HG02943 (cell line): ENCODE results near the gene PLEKHM2.

Source experiments
- ATAC-seq: cut with Tn5 transposase; IDR thresholded peaks from one replicate; pipeline ENCODE4 v1.9.1; 2021; ENCODE audit warnings: mild to moderate bottlenecking, low read depth, moderate library complexity; ENCODE audit not compliant: unreplicated experiment

The PLEKHM2 gene

GRCh38 chr1:15737324-15738319 lies 53.5 kb downstream of the PLEKHM2 start:
- no peak for ATAC-seq

- no peak for ATAC-seq
These were observed 54.4 kb downstream of the PLEKHM2 start for GRCh38 chr1:15738416-15739113.

DNA sequence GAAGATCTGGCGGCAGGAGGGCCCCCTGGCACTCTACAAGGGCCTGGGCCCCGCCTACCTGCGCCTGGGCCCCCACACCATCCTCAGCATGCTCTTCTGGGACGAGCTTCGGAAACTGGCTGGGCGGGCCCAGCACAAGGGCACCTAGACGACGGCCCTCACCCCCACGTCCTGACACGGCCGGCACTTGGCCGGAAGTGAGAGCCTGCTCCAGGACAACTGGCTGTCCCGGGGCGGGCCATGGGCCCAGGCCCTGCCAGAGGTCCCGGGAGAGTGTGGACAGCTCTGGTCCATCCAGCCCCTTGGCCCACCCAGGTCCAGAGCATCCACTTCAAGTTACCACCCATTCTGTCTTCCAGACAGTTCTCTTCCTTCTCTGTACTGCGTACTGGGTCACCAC lies 55.1 kb downstream of the PLEKHM2 start:
- no peak for ATAC-seq

DNA sequence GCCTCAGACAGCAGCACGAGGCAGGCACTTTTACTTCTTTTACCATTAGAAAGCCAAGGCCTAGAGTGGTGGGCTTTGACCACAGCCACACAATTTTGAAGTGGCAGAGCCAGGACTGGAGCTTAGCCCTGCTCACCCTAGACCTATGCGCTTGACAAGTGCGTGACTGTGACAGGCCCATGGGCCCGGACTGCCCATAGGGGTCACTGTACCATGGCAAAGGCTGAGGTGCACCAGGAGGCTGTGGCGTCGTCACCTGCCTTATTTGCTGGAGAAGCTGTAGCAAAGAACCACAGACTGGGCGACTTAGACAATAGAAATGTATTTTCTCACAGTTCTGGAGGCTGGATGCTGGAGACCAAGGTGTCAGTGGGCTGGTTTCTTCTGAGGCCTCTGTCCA lies 55.6 kb downstream of the PLEKHM2 start:
- ATAC-seq, result no peak

DNA sequence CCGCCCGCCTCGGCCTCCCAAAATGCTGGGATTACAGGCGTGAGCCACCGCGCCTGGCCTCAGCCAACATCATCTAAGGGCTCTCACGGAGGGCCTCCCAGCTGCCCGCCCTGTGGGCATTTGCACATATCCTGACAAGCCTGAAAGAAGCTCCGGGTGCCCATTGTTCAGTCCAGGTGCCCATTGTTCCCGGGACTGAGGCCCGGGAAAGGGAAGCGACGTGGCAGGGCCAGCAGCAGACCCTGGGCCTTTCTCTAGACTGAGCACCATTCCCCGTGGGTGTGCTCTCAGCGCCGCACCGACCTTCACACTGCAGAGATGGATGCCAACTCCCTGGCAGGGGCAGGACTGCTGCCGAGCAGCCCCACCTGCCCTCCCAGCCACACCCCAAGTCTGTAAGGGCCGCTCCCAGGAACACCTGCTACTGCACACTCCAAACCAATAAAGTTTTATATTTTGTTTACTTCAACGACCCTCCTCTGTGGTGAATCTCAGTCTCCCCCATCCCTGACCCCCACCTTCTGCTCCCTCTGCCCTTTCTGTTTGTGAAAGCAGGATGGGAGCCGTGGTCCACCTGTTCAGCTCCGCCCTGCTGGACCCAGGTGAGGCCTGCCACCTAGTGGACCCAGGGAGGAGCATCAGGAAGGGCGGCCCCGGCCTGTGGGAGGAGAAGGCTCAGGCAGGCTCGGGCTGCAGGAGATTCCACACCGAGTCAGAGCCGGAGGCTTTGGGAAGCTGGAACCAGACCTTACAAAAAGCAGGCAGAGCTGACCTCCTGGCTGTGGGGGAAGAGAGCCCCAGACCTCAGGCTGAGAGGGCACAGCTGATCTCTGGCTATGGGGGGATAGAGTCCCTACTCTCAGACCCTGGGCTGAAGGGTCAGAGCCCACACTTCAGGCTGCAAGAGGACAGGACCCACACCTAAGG lies 57.1 kb downstream of the PLEKHM2 start:
- ATAC-seq, result no peak

- ATAC-seq, result no peak
These were observed 58.2 kb downstream of the PLEKHM2 start, which contains the start of gene TMEM82 for GRCh38 chr1:15742339-15742801. TSS of gene TMEM82 (plus strand) at chr1:15742499. CDS start at chr1:15742560, 61 bp downstream.

DNA sequence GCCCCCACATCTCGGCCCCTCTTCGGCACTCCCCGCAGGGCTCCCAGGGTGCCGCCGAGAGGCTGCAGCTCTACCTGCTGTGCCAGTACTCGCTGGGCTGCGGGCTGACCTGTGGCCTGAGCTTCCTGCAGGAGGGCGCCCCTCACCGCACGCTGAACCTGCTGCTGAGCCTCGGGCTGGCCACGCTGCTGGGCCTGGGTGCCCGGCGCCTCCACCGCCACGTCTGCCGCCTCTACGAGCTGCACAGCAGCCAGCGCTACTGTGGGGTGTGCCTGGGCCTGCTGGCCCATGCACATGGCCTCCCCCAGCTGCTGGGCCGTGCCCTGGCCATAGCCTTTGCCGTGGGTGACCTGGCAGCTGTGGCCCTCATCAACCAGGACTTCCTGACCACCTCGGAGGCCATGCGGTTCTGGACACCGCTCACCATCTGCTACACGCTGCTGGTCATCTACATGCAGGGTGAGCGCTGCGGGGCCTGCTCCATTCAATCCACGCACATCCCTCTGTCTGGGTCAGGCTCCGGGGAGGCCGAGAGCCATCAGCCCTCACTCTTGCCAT lies 60.1 kb downstream of the PLEKHM2 start:
- no peak for ATAC-seq

GRCh38 chr1:15747378-15747777 lies 63.3 kb downstream of the PLEKHM2 start:
- no peak for ATAC-seq

- no peak for ATAC-seq
These were observed 64.1 kb downstream of the PLEKHM2 start for GRCh38 chr1:15748264-15748663.

- no peak for ATAC-seq
These were observed 64.7 kb downstream of the PLEKHM2 start for GRCh38 chr1:15748690-15749398.

DNA sequence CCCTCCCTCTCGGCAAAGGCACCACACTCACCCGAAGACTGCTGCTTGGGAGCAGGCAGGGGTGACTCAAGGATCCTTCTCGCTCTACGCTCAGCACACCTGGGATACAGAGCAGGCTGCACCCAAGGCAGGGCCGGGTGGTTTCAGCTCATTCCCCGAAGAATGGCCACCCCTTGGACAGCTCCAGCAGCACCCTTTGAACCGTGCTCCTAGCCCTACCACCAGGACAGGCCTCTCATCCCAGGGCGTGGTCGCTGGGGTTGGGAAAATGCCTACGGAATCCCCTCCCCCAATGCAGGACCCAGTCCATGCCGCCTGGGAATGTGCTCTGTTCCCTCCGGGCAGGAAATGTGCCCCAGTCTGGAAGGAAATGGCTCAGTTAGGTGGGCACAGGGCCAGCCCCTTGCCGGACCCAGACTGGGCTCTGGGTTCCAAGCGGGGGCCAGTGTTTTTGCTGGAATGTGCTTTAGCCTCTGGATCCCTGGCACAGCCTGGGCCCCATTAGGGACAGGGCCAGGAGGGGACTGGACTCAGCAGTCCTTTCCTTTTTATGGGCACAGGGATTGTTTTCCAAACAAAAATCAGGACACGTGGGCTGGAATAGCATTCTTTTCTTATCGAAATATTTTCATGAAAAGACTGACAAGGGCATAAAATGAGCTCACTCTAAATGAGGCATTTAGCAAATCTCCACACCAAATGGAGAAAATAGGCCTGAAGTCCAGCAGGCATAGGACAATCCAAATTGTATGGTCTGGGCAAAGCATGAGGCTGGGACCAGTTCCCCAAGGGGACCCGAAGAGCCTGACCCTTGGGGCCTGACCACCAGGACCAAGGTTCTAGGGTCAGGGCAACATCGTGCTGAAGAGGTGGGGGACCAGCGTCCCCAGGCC lies 65.5 kb downstream of the PLEKHM2 start:
- ATAC-seq, result no peak

- no peak for ATAC-seq
These were observed 66.8 kb downstream of the PLEKHM2 start for GRCh38 chr1:15750924-15751323.

GRCh38 chr1:15751717-15752116 lies 67.6 kb downstream of the PLEKHM2 start:
- no peak for ATAC-seq

DNA sequence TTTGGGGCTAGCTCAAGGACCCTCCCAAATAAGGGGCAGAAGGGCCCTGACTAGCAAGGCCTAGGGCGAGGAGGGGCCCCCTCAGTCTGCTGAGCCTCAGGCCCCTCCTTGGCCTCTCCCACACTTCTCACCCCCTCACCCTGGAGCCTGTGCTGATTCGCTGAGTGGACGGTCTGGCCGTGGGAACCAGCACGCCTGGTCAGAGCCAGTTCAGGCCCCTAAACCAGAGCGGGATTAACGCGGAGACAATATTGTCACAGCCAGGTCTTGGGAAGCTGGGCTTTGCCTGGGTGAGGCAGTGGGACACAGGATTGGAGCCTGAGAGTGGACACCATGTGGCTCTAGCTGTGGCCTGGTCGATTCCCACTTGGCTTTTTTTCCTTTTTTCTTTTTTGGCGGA lies 69.7 kb downstream of the PLEKHM2 start:
- no peak for ATAC-seq

DNA sequence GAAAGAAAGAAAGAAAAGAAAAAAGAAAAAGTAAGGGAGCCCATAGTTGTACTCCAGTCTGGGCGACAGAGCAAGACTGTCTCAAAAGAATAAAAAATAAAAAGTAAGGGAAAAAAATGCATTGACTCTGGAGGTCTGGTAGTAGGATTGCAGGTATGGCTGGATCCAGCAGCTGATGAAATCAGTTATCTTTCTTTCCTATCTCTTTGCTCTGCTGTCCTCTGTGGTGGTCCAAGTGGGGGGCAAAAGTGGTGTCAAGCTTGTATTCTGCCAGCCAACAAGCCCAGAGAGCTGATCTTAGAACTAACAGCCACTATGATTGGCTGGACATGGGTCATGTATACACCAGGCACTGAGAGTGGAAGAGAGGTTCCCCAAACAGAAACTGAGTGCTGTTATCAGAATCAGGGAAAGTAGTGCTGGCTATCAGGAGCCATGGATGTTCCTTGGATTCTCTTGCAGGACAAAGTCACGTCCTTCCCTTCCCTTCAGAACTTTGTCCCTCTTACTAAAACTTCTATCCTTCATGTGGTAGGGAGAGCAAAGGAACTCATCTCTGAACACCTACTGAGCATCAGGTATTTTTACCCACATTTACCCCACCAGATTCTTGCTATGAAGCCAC lies 71.0 kb downstream of the PLEKHM2 start:
- ATAC-seq, result no peak

DNA sequence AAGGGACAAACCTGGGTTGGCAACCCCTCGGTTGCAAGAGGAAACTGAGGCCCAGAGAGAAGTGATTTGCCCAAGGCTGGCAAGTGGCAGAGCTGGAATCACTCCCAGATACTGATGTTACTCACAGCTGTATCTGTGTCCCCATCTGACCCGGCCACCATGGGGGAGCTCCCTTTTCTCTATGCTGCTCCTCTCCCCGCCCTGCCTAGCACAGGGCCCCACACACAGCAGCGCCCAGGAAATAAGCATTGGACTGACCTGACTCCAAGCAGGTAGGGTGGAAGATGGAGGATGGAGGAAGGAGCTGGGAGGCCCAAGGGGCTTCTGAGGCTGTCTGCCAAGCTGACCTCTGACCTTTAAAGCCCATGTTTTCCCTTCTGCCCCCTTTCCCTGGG lies 71.5 kb downstream of the PLEKHM2 start:
- no peak for ATAC-seq

GRCh38 chr1:15756143-15757015 lies 72.3 kb downstream of the PLEKHM2 start:
- ATAC-seq, result no peak
